HG03064 (cell line): ENCODE measurements around the gene HPCA.

ENCODE experiments used
- ATAC-seq: cut with Tn5 transposase; IDR thresholded peaks from one replicate; pipeline ENCODE4 v1.9.1; 2021; ENCODE audit warnings: low read depth; ENCODE audit not compliant: unreplicated experiment

The HPCA gene

DNA sequence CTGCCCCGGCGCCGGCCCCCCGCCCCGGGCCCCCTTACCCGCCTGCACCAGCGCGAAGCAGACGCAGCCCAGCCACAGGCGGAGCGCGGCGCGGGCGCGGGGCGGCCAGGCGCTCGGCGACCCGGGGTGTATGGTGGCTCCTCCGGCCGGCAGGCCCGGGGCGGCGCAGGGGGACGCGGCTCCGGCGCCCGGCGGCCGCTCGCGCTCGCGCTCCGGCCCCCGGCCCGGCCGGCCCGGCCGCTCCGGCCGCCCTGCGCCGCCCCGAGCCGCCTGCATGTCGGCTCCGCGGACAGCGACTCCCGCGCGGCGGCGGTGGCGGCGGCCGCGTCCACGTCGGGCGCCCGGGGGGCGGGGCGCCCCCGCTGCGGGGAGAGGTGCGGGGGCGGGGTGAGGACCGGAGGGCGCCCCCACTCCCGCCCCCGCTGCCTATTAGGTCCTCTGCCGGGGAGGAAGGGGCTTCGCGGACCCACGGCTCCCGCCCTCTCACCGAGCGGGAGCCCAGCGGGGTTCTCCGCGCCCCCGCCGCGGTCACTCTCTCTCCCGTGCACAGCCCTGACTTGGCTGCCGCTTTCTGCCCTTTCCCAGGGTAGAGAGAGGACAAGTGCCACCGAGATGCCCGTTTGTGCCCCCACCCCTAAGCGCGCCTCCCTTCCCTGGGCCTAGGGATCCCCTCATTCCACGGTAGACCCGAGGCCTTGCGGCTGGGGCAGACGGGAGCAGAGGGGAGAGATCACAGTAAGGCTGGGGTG lies 15.5 kb upstream of the HPCA start, which contains the start of gene FNDC5:
FNDC5 (minus strand) TSS at position 298 of the 749 bp plus-strand sequence.
- ATAC-seq, result no peak

DNA sequence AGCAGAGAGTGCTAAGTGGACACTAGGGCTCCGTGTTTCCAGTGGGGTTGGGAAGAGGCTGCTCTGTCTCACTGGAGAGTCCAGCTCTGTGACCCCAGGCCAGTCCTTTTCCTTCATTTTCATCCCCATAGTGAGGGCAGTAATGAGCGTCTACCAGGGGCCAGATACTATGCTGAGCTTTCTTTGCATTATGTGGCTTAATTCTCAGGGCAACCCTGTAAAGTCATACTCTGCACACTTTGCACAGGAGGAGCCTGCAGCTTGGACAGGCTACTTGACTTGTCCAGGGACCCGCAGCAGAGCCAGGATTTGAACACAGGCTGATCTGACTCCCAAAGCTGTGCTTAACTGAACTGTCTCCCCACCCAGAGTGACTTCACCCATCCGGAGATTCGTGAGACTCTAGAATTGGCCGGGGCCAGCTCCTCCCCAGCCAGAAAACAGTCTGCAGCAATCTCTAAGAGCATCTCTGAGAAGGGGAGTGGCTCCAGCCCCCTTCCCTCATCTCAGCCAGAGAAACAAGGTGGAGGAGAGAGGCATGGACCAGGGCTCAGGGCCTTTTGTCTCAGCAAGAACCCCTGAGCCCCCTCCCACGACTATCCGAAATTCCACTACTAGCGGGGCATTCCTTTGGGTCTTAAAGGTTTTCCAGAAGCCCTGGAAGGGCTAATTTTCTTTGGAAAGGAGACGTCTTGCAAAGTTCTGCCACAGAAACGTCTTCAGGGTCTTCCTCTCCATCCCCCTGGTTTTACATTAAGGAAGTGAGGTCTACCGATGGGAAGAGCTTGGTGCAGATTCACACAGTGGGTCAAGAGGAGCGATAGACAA lies 14.7 kb upstream of the HPCA start:
- ATAC-seq, result no peak

DNA sequence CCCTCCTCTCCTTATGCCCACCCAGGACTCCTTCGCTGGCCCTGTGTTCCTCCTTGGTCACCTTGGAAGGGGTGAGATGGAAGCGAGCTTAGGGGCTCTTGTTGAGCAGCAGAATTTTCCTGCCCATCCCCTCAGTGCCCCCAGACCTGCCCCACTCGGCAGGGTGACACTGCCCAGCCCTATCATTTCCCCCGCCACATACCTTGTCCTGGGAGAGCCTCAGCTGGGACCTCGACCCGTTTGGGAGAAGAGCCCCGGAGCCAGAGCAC lies 14.2 kb upstream of the HPCA start:
- no peak for ATAC-seq

DNA sequence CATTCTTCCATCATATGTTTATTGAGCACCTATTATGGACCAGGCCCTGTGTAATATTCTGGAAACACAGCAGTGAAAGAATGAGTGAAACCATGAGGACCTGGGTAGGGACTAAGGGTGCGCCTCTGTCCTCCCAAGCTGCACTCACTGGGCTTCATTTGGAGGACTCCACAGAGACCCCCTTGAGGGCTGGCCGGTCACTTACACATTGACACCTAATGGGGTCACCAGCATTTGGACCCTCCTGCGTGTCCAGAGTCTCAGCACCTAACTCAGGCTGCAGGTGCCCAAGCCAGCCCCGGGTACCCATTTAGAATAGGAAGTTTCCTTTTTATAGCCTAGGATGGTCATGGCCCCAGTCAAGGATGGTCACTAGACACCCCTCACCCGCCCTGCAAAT lies 12.8 kb upstream of the HPCA start:
- no peak for ATAC-seq

DNA sequence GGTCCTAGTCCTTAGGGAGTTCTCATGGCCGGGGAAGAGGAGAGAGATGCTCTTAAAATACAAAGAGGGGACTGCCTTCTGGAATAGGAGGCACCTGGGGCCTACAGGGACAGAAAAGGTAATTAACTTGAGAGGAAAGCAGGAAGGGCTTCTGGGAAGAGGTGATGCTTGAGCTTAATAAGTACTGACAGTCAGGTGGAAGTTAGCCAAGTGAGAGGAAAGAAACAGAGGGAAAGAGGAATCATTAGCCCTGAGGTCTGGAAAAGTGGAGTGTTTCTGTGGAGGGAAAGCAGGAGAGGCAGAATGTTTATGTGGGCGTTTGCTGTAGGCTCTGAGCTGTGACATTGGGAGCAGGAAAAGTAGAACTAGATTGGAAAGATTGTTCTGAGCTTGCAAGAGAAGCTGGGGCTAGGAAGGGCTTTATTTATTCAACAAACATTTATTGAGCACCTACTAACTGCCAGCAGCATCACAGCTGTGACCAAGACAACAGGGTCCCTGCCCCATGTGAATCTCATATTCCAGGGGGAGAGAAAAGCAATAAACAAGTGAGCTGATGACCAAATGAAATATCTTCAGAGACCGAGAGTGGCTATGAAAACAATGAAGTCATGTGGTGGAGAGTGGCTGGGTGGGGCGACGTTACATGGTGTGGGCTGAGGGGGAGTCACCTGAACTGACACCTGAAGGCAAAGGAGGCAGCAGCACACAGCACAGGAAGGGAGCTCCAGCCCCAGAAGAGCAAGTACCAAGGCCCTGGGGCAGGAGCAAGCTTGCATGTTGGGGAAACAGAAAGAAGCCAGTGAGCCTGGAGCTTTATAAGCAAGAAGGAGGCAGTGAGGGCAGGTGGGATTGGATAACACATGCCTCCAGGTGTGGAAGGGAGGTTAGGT lies 11.2 kb upstream of the HPCA start:
- ATAC-seq, result no peak

DNA sequence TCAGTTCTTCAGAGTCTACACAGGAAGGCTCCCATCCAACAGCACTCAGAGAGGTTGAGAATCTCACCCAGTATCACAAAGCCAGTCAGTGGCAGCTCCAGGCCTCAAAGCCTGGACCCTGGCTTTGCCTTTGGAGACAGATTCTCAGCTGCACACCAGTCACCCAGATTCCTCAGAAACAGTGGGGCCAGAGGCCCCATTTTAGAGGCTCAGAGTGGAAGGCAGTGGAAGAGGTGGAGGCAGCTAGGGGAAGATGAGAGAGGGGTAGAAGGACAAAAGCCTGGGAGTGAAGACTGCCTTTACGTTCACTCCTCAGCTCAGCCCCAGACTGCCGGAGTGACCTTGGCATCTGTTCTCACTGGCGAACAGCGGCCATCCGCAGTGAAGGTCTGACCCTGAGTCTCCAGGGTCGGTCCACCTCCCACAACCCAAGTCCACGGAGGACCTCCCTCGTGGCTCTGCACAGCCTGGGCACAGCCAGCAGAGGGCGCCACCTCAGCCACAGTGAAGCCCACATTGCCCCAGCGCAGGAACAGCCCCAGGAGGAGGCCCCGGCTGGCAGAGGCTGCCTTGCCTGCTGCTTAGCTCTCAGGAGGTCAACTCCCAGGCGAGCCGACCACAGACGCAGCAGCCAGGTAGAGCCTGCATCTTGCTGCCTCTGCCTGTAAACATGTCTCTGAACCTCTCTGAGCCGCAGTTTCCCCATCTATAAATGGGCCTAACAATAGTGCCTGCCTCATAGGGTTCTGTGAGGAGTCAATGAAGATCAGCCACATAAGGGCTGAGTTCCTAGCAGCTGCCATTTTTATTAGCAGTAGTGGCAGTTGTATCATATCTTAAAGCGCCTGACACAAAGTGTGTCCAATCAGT lies 9.7 kb upstream of the HPCA start:
- no peak for ATAC-seq

DNA sequence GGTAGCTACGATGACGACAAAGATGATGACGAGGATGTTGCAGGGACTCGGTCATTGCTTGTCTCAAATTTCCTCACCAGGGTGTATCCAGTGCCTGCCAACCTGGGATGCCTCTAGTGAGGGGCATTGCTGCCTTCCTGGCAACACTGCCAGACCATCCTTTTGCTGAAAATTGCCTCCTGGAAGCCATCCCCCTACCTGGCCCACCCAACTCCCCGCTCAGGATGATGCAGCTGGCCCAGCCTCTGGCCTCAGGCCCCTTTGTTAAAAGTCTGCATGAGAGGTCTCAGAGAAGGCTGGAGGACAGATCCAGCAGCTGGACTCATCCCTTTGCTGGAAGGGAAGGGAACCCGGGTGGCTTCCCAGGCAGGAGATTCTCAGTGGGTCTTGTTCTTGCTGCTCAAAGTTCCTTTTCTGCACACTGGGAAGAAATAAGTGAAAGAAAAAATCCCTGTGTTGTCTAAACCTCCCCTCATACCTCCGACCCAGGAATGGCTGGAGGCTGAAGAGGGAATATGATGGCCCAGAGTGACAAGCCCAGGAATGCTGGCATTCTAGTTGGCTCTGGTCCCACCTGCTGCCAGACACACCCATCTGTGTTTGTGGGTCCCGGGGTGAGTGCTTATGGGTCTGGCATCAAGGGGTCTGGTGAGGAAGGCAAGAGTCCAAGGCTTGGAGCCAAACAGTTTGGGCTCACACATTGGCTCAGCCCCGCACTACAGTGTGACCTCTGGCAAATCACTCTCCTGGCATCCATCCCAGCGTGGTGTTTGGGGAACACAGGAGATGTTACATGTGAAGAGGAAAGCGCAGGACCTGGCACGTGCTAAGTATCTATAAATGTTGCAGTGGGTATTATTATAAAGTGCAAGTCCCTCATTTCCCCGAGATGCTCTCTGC lies 8.8 kb upstream of the HPCA start:
- no peak for ATAC-seq

DNA sequence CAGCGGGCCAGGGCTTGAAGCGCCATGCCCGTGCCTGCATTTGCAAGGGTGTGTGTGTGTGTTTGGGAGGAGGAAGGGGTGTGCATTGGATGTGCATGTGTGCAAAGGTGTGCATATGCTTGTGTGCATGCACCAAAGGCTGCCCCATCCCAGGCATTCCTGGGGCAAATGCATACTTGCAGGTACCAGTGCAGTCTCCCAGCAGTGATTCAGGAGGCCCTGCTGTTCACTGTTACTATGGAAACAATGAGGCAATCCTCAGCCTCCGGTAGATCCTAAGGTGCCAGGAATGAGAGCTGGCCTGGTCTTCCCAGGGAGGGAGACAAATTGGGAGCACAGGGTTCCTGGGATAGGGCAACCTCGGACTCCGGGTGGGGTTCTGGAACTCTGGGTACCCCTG lies 8.1 kb upstream of the HPCA start:
- no peak for ATAC-seq

DNA sequence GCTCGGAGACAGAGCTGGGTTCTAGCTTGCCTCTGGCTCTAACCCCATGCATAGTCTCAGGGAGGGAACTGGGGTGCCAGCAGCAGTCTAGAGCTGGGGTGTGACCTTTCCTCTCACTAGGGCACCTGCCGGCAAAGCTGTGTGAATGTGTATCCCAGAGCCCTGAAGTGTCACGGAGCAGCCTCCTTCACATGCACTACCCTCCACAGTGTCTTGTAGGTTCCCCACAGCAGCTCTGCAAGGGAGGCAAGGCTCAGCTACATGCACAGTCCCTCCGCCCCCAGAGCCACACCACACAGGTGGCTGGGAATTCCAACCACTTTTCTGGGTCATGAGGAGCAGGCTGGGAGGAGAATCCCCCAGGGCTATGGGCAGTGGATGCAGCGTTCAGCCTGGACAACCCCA lies 7.7 kb upstream of the HPCA start:
- ATAC-seq, result no peak

DNA sequence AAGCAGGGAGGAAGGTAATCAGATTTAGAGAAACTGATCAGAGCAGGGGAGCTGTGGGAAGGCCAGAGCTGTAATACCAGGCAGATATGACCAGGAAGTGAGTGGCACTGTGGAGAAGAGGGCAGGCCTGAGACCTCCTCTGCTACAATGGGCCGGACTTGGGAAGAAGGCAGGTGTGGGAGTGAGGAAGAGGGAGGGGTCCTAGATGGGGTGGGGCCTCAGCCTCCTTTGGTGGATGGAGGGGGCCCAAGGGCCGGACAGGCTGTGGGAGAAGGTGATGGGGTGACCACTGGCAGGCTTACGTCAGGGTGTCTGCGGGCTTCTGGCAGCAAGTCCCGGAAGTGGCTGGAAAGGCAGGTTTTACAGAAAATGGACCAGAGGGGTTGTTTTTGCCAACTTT lies 5.0 kb upstream of the HPCA start:
- ATAC-seq, result no peak

DNA sequence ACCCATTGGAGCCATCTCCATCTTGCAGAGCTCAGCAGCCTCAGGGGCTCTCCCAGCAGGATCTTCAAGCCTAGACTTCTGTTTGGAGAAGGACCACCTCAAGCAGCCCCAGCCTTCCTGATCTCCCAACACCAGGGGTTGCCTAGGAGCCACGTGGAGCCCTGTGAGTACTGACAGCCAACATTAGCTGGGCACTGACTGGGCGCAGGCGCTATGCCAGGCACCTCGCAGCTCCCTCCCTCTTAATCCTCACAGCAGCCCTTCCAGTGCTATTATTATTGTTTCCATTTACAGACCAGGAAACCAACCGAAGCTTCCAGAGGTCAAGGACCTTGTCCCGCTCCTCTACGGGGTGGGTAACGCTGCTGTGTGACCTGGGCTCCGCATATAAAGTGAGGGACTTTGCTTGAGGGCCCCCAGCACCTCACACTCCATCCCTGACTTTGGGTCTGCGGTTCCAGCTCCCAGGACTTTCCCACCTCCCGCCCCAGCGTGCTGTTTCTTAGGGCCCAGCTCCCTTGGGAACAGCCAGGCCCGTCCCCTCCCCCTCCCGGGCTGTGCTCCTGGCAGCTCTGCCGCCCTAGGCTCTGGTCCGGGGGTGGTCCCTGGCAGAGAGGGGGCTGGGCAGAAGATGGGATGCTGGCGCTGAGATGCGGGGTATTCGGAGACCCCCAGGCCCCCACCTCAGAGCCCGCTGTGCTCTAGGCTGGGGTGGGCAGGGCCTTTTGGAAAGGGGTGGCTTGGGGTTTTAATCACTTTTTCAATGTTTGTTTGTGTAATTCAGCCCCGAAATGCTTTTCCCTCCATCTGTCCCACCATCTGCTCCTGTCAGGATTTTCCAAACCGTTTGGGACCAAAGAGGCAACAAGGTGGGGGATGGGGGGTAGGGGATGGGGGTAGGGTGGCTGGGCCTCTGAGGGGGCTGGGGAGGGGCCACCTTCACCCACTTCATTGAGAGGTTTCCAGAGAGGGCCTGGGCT lies 4.1 kb upstream of the HPCA start:
- ATAC-seq, result no peak

DNA sequence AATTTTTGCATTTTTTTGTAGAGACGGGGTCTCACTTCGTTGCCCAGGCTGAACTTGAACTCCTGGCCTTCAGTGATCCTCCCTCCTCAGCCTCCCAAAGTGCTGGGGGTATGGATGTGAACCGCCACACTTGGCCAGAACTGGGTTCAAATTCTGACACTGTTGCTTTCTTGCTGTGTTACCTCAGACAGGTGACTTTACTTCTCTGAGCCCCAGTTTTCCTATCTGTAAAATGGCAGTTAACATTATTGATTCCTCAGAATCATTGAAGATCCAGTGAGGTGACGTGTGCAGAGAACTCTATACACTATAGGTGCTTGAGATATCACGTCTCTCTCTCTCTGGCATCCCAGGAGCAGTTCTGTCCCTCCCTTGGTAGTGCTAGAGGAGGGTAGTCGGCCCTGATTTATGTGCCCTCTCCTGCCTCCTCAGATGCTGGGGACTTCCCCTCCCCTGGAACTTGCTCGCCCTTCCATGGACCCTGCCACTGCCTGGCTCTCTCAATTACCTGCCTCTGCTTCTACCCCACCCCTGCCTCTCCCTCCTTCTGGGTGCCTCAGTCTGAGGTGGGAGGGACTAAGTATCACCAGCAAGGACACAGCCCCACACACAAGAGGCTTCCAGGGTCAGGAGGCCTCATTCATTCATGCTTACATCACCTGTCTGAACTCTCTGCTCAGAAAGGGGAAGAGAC lies 2.8 kb upstream of the HPCA start:
- ATAC-seq, result no peak

DNA sequence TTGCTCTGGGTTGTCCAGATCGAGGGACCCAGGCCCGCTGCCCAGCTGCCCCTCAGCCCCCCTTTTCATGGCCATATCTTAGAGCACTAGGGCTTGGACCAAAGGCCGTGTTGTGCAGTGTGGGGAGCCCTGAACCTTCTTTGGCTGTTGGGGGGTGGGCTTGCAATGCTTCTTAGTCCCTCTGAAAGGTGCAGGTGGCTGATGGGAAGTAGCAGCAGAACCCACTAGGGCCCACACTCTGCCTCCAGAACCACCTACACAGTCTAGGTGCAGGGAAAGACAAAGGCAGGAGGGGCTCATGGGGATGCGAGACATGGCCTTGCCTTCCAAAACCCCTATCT lies 2.3 kb upstream of the HPCA start:
- no peak for ATAC-seq

DNA sequence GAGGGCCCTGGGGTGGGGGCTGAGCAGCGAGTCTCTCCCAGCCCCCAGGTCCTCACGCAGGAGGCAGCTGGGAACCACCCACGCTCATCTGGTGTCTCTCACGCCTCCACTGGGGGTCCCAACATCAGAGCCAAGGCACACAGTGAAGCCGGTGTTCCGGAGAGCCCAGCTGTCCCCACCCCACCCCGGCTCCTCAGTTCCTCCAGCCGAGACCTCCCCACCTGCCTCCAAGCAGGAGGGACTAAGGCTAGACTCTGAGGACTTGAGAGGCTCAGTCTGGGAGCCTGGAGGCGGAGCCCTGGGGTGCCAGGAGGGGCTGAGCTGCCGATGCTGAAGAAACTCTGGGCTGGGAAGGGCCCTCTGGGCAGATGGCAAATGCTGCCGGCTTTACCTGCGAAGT lies 1.6 kb upstream of the HPCA start:
- no peak for ATAC-seq

DNA sequence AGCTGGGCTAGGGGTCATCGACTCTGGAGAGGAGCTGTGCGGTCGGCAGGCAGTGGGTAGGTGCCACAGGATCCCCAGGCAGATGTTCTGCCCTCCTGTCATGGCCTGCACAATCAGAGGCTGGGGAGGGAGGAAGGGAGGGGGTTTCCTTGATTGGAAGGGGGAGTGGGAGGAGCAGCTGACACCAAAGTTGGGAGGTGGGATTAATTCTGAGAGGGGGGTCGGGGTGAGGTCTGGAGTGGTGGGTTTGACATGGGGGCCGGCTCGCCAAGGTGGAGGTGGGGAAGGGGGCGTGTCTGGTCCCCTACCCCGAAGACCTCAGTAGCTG lies 651 bp upstream of the HPCA start:
- no peak for ATAC-seq

DNA sequence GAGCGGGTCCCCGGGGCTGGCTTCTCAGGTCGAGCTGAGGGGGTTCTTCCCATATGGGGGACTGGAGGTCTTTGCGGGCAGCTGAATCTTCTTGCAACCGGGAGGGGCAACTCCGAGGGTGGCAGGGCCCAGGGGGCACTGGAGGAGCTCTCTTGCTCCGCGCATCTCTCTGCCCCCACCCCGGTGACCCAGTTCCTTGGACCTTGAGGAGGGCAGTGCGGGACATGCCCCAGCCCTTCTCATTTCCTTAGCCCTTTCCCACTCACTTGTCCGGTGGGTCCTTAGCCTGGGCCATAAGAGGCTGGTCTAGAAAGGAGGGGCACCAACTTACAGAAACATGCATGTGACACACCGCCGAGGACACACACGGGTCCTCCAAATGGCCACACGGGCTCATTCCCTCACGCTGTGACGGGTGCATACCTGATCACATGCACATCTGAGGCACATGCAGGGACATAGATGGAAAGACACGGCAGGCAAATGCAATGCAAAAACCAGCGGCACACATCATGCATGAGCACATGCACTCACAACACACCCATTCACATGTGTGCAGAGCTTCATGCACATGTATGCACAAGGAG lies 630 bp downstream of the HPCA start:
- no peak for ATAC-seq

DNA sequence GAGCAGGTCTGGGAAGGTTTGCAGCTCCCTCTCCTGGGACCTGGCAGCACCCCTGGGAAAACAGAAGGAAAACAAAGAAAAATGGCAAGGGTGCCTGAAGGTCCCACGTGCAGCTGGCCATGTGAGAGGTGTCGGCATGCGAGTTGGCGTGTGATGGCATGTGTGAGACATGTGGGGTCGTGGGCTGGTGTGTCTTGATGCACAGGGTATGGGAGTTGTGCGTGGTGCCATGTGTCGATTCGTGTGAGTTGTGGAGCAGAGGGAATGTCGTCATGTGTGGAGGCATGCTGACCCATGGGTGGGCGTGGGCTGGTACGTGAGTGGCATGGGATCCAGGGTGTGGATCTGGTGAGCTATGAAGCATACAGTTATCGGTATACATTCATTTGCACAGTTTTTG lies 1.3 kb downstream of the HPCA start:
- ATAC-seq, result no peak

DNA sequence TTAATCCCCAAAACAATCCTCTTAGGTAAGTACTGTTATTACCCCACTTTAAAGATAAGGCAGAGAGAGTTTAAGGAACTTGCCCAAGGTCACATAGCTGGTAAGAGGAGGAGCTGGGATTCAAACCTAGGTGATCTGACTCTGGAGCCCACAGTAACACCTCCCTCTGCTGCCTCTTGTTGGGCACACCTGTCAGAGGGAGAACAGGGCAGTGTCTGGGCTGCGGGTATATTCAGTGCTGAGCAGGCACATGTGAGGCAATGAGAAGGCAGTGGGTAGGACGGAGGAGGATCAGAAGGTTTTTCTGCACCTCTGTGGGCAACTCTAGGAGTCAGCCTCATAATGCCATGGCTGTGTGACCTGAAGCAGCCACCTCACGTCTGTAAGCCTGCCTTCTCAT lies 1.8 kb downstream of the HPCA start:
- ATAC-seq, result no peak
